GM19099 (cell line): ENCODE measurements around the gene PPL.

Source experiments
- POLR2A ChIP-seq: IDR thresholded peaks from 3 replicates; pipeline ENCODE4 v1.6.1; 2011; ENCODE audit warnings: low read depth; ENCODE audit not compliant: insufficient read length; ENCODE audit errors: extremely low read depth

The PPL gene

GRCh38 chr16:4925791-4926190, 11.2 kb downstream of the PPL start:
- no peak for TF ChIP-seq POLR2A

GRCh38 chr16:4925293-4925607, 11.7 kb downstream of the PPL start:
- no peak for TF ChIP-seq POLR2A

- no peak for TF ChIP-seq POLR2A
Measured at GRCh38 chr16:4924593-4925292, 12.2 kb downstream of the PPL start.

- TF ChIP-seq POLR2A: no peak
Measured at GRCh38 chr16:4923853-4924252, 13.1 kb downstream of the PPL start.

GRCh38 chr16:4922721-4923342, 14.1 kb downstream of the PPL start:
- no peak for TF ChIP-seq POLR2A

- no peak for TF ChIP-seq POLR2A
Measured at GRCh38 chr16:4920826-4921225, 16.1 kb downstream of the PPL start.

- no peak for TF ChIP-seq POLR2A
Measured at GRCh38 chr16:4918781-4919251, 18.1 kb downstream of the PPL start.

GRCh38 chr16:4917117-4917516, 19.8 kb downstream of the PPL start:
- no peak for TF ChIP-seq POLR2A

GRCh38 chr16:4915226-4915761, 21.7 kb downstream of the PPL start:
- no peak for TF ChIP-seq POLR2A

GRCh38 chr16:4914528-4915225, 22.3 kb downstream of the PPL start:
- no peak for TF ChIP-seq POLR2A

- no peak for TF ChIP-seq POLR2A
Measured at GRCh38 chr16:4913774-4914525, 23.0 kb downstream of the PPL start.

- no peak for TF ChIP-seq POLR2A
Measured at GRCh38 chr16:4913130-4913773, 23.7 kb downstream of the PPL start.

- no peak for TF ChIP-seq POLR2A
Measured at GRCh38 chr16:4911970-4912386, 25.0 kb downstream of the PPL start.

- no peak for TF ChIP-seq POLR2A
Measured at GRCh38 chr16:4910828-4911227, 26.1 kb downstream of the PPL start.

- TF ChIP-seq POLR2A: no peak
Measured at GRCh38 chr16:4909825-4910224, 27.1 kb downstream of the PPL start.
